ENCODE measurements around the gene SLC35G4.
"Not testable (repeated sequence)": the region's sequence is repeated elsewhere in the genome, so short reads cannot be mapped to it uniquely, and the experiment has no call there.

SLC35G4 gene

DNA sequence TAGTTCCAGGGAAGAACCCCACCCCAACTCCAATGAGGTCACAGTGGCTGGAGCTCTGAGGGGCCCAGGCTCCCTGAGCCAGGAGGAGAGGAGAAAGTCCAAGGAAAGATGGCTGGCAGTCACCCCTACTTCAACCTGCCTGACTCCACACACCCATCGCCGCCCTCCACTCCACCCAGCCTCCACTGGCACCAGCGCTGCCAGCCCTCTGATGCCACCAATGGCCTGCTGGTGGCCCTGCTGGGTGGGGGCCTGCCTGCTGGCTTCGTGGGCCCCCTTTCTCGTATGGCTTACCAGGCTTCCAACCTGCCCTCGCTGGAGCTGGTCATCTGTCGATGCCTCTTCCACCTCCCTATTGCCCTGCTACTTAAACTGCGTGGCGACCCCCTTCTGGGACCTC is at the start of gene SLC35G4:
Gene SLC35G4 (plus strand): TSS at position 109 of the 400 bp plus-strand sequence. CDS start 0 bp downstream, at position 109.
- not testable (repeated sequence) for H3K27ac ChIP-seq (ENCODE audit: low read depth, low read length); H3K4me3 ChIP-seq (ENCODE audit: insufficient read depth, low read length, poor library complexity, severe bottlenecking); H3K9ac ChIP-seq (ENCODE audit: low read length); H2AFZ ChIP-seq (ENCODE audit: low read depth, low read length, severe bottlenecking); H3F3A ChIP-seq (ENCODE audit: insufficient read depth); H3K9me3 ChIP-seq (ENCODE audit: insufficient read depth, low read length); H3K4me2 ChIP-seq (ENCODE audit: low read depth, low read length, poor library complexity, severe bottlenecking); H3K79me2 ChIP-seq (ENCODE audit: insufficient read depth, low read length); H3K9me2 ChIP-seq (replicated peaks; ENCODE audit: insufficient read depth, low read length); H3K27me3 ChIP-seq (ENCODE audit: low read length); H4K20me1 ChIP-seq (ENCODE audit: low read depth, low read length); H3K36me3 ChIP-seq (ENCODE audit: low read length)

DNA sequence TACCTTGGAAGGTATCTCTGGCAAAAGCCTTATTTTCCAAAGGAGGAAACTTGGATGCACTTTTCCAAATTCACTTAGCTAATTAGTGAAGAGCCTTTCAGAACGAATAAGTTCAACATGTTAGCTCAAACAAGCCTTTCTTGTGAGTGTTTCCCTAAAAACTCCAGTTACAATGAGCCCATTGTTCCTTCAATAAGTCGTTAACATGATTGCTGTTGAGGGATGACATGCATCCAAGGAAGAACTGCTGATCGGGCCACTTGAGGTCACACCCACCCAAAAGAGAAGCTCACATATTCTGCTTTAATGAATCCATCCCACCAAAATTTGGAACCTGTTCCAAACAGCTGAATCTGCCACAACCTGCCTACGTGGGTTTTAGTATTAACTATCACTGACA is 48.1 kb upstream of the SLC35G4 start:
- Histone ChIP-seq H3K9ac (ENCODE audit: low read length) (no peak overlapping the region), H3K9me2 (replicated peaks; ENCODE audit: insufficient read depth, low read length) (no peaks in the 10 kb centered on the region), H3K27ac (ENCODE audit: low read depth, low read length) (no peak overlapping the region), H3K4me3 (ENCODE audit: insufficient read depth, low read length, poor library complexity, severe bottlenecking) (no peak overlapping the region), H3K9me3 (ENCODE audit: insufficient read depth, low read length) (no peaks in the 10 kb centered on the region), H4K20me1 (ENCODE audit: low read depth, low read length) (no peaks in the 10 kb centered on the region), H3K36me3 (ENCODE audit: low read length) (no peaks in the 10 kb centered on the region), H2AFZ (ENCODE audit: low read depth, low read length, severe bottlenecking) (no peak overlapping the region), H3F3A (ENCODE audit: insufficient read depth) (no peaks in the 10 kb centered on the region), H3K27me3 (ENCODE audit: low read length) (no peaks in the 10 kb centered on the region), H3K79me2 (ENCODE audit: insufficient read depth, low read length) (no peaks in the 10 kb centered on the region), H3K4me2 (ENCODE audit: low read depth, low read length, poor library complexity, severe bottlenecking) (no peak overlapping the region)
- TF ChIP-seq CTCF (IDR thresholded peaks at IDR 0.05; ENCODE audit: insufficient read depth, low read length, poor library complexity, severe bottlenecking) (no peak), EZH2phosphoT487 (conservative IDR thresholded peaks at IDR 0.05; ENCODE audit: low read length) (no peak)

DNA sequence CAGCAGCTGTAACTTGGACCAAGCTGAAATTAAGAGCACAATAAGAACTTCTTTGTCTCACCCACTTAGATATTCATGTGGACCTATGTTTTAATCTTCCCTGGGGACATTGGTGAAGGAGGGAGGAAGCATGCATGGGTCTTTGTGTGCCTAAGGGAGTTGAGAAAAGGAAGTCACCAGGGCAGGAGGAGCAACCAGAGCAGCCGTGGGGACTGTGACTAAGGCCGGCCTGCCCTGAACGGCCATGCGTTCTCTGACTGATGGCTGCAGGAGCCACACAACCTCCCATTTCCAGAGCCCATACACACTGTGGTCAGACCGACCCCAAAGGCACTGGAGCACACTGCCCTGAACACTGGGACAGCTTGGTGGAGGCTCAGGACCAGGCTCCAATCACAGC is 43.7 kb upstream of the SLC35G4 start:
- Histone ChIP-seq H3F3A (ENCODE audit: insufficient read depth) (no peaks in the 10 kb centered on the region), H3K9me2 (replicated peaks; ENCODE audit: insufficient read depth, low read length) (no peaks in the 10 kb centered on the region), H3K36me3 (ENCODE audit: low read length) (no peaks in the 10 kb centered on the region), H3K4me3 (ENCODE audit: insufficient read depth, low read length, poor library complexity, severe bottlenecking) (no peak overlapping the region), H2AFZ (ENCODE audit: low read depth, low read length, severe bottlenecking) (no peak overlapping the region), H3K27ac (ENCODE audit: low read depth, low read length) (no peak overlapping the region), H3K79me2 (ENCODE audit: insufficient read depth, low read length) (no peaks in the 10 kb centered on the region), H4K20me1 (ENCODE audit: low read depth, low read length) (no peaks in the 10 kb centered on the region), H3K9ac (ENCODE audit: low read length) (no peak overlapping the region), H3K27me3 (ENCODE audit: low read length) (no peaks in the 10 kb centered on the region; the same call in 1 of the 2 replicates), H3K4me2 (ENCODE audit: low read depth, low read length, poor library complexity, severe bottlenecking) (no peak overlapping the region), H3K9me3 (ENCODE audit: insufficient read depth, low read length) (no peaks in the 10 kb centered on the region)
- TF ChIP-seq EZH2phosphoT487 (conservative IDR thresholded peaks at IDR 0.05; ENCODE audit: low read length) (no peak), CTCF (IDR thresholded peaks at IDR 0.05; ENCODE audit: insufficient read depth, low read length, poor library complexity, severe bottlenecking) (no peak)

DNA sequence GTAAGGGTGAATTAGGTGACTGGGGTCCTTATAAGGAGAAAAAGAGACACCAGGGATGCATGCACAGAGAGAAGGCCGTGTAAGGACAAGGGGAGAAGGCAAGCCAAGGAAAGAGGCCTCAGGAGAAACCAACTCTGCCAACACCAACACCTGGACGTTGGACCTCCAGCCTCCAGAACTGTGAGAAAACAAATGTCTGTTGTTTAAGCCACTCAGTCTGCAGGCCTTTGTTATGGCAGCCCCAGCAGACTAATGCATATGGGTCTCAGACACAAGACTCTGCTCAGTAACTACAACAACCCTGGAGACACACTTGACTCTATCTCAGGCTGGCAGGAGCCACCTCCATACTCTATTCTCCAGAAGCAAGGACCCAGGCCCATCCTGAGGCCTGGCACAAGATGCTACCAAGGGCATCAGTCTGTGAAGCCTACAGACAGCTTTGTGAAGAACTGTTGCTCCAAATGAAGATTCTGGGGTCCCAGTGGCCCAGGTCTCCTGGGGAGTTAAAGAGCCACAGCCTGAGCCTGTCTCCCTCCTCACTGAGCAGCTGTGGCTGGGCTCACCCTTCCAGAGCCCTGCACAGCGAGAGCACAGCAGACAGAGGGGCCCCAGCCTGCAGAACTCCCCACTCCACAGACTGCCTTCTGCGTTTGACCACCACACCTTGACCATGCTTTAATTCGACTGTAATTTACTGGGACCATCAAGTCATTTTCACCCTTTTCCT is 43.0 kb upstream of the SLC35G4 start:
- Histone ChIP-seq H4K20me1 (ENCODE audit: low read depth, low read length) (no peaks in the 10 kb centered on the region), H3K9me2 (replicated peaks; ENCODE audit: insufficient read depth, low read length) (no peaks in the 10 kb centered on the region), H3K4me3 (ENCODE audit: insufficient read depth, low read length, poor library complexity, severe bottlenecking) (no peak overlapping the region), H3F3A (ENCODE audit: insufficient read depth) (no peaks in the 10 kb centered on the region), H3K36me3 (ENCODE audit: low read length) (no peaks in the 10 kb centered on the region), H3K9me3 (ENCODE audit: insufficient read depth, low read length) (no peaks in the 10 kb centered on the region), H3K9ac (ENCODE audit: low read length) (no peak overlapping the region), H3K79me2 (ENCODE audit: insufficient read depth, low read length) (no peaks in the 10 kb centered on the region), H3K27me3 (ENCODE audit: low read length) (no peaks in the 10 kb centered on the region; the same call in 1 of the 2 replicates), H3K4me2 (ENCODE audit: low read depth, low read length, poor library complexity, severe bottlenecking) (no peak overlapping the region), H2AFZ (ENCODE audit: low read depth, low read length, severe bottlenecking) (no peak overlapping the region), H3K27ac (ENCODE audit: low read depth, low read length) (no peak overlapping the region)
- no peak for TF ChIP-seq CTCF (IDR thresholded peaks at IDR 0.05; ENCODE audit: insufficient read depth, low read length, poor library complexity, severe bottlenecking)
- TF ChIP-seq EZH2phosphoT487 (conservative IDR thresholded peaks at IDR 0.05; ENCODE audit: low read length) = no peak
